ENCODE measurements around the gene MIER2.
"Not testable (repeated sequence)": the region's sequence is repeated elsewhere in the genome, so short reads cannot be mapped to it uniquely, and the experiment has no call there.

Gene MIER2

GRCh38 chr19:283395-283794 is 61.2 kb downstream of the MIER2 start:
- no peak for DNase-seq (ENCODE audit: low read depth in 2 of 2)

- no peak for DNase-seq (ENCODE audit: low read depth in 2 of 2)
Observed at GRCh38 chr19:282501-282900, 62.1 kb downstream of the MIER2 start.

- no peak for DNase-seq (ENCODE audit: low read depth in 2 of 2)
Observed at GRCh38 chr19:281992-282391, 62.6 kb downstream of the MIER2 start.

GRCh38 chr19:281156-281853 is 63.3 kb downstream of the MIER2 start:
- DNase-seq (ENCODE audit: low read depth in 2 of 2), result no peak

GRCh38 chr19:280541-281009 is 64.0 kb downstream of the MIER2 start:
- DNase-seq (ENCODE audit: low read depth in 2 of 2), result no peak

GRCh38 chr19:279656-280055 is 64.9 kb downstream of the MIER2 start:
- DNase-seq (ENCODE audit: low read depth in 2 of 2), result no peak

- no peak for DNase-seq (ENCODE audit: low read depth in 2 of 2)
Observed at GRCh38 chr19:279231-279630, 65.4 kb downstream of the MIER2 start.

- no peak for DNase-seq (ENCODE audit: low read depth in 2 of 2)
Observed at GRCh38 chr19:277581-278165, 66.9 kb downstream of the MIER2 start.

GRCh38 chr19:277131-277530 is 67.5 kb downstream of the MIER2 start:
- DNase-seq (ENCODE audit: low read depth in 2 of 2), result no peak

- DNase-seq (ENCODE audit: low read depth in 2 of 2), result no peak
Observed at GRCh38 chr19:275958-276646, 68.5 kb downstream of the MIER2 start.

GRCh38 chr19:275000-275399 is 69.6 kb downstream of the MIER2 start:
- DNase-seq (ENCODE audit: low read depth in 2 of 2), result no peak

- DNase-seq (ENCODE audit: low read depth in 2 of 2), result no peak
Observed at GRCh38 chr19:273393-273792, 71.2 kb downstream of the MIER2 start.

- no peak for DNase-seq (ENCODE audit: low read depth in 2 of 2)
Observed at GRCh38 chr19:271856-272255, 72.7 kb downstream of the MIER2 start.

GRCh38 chr19:270766-271318 is 73.8 kb downstream of the MIER2 start:
- not testable (repeated sequence) for DNase-seq (ENCODE audit: low read depth in 2 of 2)

- DNase-seq (ENCODE audit: low read depth in 2 of 2), result no peak
Observed at GRCh38 chr19:269241-269640, 75.4 kb downstream of the MIER2 start.

- DNase-seq (ENCODE audit: low read depth in 2 of 2), result no peak
Observed at GRCh38 chr19:262125-262524, 82.5 kb downstream of the MIER2 start.

- not testable (repeated sequence) for DNase-seq (ENCODE audit: low read depth in 2 of 2)
Observed at GRCh38 chr19:256804-257203, 87.8 kb downstream of the MIER2 start.

Data from stimulated activated CD8-positive, alpha-beta memory T cell treated with anti-CD3 and anti-CD28 coated beads, Interleukin-15, amount 100 ng/mL, for 48 hours (primary cell).